ENCODE measurements around the gene KLK13.

The KLK13 gene

GRCh38 chr19:51027873-51028272 is 37.0 kb downstream of the KLK13 start:
- no peak overlapping the region for H3K27ac ChIP-seq
- TF ChIP-seq CTCF (IDR thresholded peaks at IDR 0.05): no peak
- no peak for TF ChIP-seq ZFX (IDR thresholded peaks at IDR 0.05; ENCODE audit: borderline replicate concordance)

- TF ChIP-seq CTCF (IDR thresholded peaks at IDR 0.05) (no peak), ZFX (IDR thresholded peaks at IDR 0.05; ENCODE audit: borderline replicate concordance) (no peak)
- peak overlapping the region; percentile 52; the same call in 1 of the 2 replicates for H3K27ac ChIP-seq
Measured at GRCh38 chr19:51027126-51027806, 37.6 kb downstream of the KLK13 start.

- H3K27ac ChIP-seq: peak within 1 kb of the TSS; percentile 52
- TF ChIP-seq ZFX (IDR thresholded peaks at IDR 0.05; ENCODE audit: borderline replicate concordance): no peak
- TF ChIP-seq CTCF (IDR thresholded peaks at IDR 0.05): no peak
Measured at GRCh38 chr19:51026554-51026831, 38.4 kb downstream of the KLK13 start, which contains the start of gene KLK11. KLK11 (minus strand) TSS chr19:51026616; CDS start chr19:51025631, 985 bp downstream.

DNA sequence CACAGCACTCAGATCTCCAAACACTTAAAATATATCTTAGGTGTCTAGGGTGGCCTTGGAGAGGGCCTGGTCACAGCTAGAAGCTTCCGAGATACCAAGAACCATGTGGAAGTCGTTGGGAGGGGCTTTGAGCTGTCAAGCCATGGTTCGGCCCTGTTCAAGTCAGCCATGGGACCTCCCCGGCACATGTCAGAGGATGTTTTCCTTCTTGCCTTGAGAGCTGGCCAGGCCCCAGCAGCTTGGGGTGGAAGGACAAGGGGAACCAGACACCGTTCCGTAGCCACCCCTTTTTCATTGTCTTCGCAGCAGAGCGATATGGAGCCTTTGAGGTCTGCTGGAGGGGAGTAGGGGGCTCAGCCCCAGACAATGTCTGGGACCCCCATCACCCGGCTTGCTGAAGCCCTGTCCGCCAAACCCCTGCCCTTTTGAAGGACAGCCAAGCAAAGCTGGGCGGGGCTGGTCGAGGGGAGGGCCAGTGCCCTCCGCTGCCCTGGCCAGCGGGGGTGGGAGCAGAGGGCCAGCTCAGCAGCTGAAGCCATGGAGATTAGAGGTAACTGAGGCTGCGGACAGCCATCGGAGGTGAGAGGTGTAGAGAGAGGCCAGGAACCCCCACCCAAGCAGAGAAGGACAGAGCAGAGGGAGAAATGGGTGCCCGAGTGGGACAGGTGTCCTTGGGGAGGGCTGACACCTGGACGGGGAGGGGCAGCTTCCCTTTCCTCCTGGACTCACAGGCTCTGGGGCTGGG is 38.9 kb downstream of the KLK13 start:
- TF ChIP-seq ZFX (IDR thresholded peaks at IDR 0.05; ENCODE audit: borderline replicate concordance) (no peak), CTCF (IDR thresholded peaks at IDR 0.05) (no peak)

GRCh38 chr19:51025401-51025800 is 39.5 kb downstream of the KLK13 start:
- TF ChIP-seq CTCF (IDR thresholded peaks at IDR 0.05): no peak
- TF ChIP-seq ZFX (IDR thresholded peaks at IDR 0.05; ENCODE audit: borderline replicate concordance): no peak

More for the DNA sequence above, 38.9 kb downstream of the KLK13 start:
- peak overlapping the region; percentile 52 for H3K27ac ChIP-seq

GRCh38 chr19:51024924-51025323 is 40.0 kb downstream of the KLK13 start:
- TF ChIP-seq CTCF (IDR thresholded peaks at IDR 0.05): no peak
- no peak for TF ChIP-seq ZFX (IDR thresholded peaks at IDR 0.05; ENCODE audit: borderline replicate concordance)
- peak overlapping the region; percentile 52 for H3K27ac ChIP-seq

More at GRCh38 chr19:51025401-51025800, 39.5 kb downstream of the KLK13 start:
- peak overlapping the region; percentile 52 for H3K27ac ChIP-seq

DNA sequence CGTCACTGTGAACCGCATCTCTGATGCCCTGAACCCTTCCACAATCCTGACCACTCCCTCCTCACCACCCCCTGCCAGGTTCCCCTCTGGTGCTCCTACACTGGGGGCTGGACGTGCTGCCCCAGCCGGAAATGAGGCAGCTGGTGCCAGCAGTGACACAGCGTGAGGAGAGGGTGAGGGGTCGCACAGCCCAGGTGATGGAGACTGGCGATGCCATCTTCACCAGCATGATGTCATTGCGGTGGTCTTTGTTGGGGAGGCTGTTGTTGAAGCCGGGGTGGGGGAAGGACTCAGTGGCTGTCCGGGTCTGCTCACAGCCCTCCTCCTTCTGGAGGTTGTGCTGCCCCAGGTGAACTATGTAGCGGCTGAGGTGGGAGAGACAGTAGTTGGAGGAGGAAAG is 40.9 kb downstream of the KLK13 start:
- H3K27ac ChIP-seq: no peak overlapping the region
- TF ChIP-seq ZFX (IDR thresholded peaks at IDR 0.05; ENCODE audit: borderline replicate concordance) (no peak), CTCF (IDR thresholded peaks at IDR 0.05) (no peak)

All from 22Rv1 (cell line).